AG04450 (cell line): ENCODE data around the gene GPR78. TPM values are rescaled to one million over a fixed set of nuclear protein-coding genes. Genes with fewer than 3 reads are reported as not detected.

Experiments
- CTCF ChIA-PET: fragments of 300-600, 350-600 bp; formaldehyde crosslinking; extraction: SDS; loops from one replicate; lab custom pipeline; 2022; ENCODE audit warnings: antibody characterized with exemption, inconsistent platforms; lab: Charles Lee
- POLR2A ChIA-PET: fragments of 350-600 bp; formaldehyde crosslinking; extraction: SDS; loops from one replicate; lab custom pipeline; 2021; ENCODE audit warnings: antibody characterized with exemption, inconsistent platforms; lab: Yijun Ruan, JAX
- DNase-seq: peaks from one replicate; pipeline ENCODE4 v3.0.0-alpha.2; 2011; ENCODE audit warnings: low read depth, low spot score
- H3K27ac ChIP-seq: one replicate; pipeline ENCODE4 v1.5.1; 2012; ENCODE audit warnings: low read depth, low read length, control low read depth
- H3K27me3 ChIP-seq: one replicate; pipeline ENCODE4 v1.6.0; 2012; ENCODE audit warnings: low read length; ENCODE audit not compliant: control insufficient read depth, insufficient read depth
- H3K4me3 ChIP-seq: 2 replicates; pipeline ENCODE4 v1.5.1; 2011; ENCODE audit warnings: mild to moderate bottlenecking, low read depth, low read length, control low read depth
- H3K9me3 ChIP-seq: 2 replicates; pipeline ENCODE4 v1.5.1; 2012; ENCODE audit warnings: low read length; ENCODE audit not compliant: control insufficient read depth, insufficient read depth
- polyA plus RNA-seq: library from polyadenylated mRNA; depleted of rRNA; stranded (reverse); fragments of >200 nt; gene quantifications from 2 replicates; pipeline ENCODE4 v1.2.3, GENCODE V29; 2011
- TF ChIP-seq, protein P1 (sequence below): IDR thresholded peaks from 2 replicates; pipeline ENCODE4 v1.5.1; 2011; ENCODE audit warnings: low read depth, low read length, control low read depth, inconsistent platforms

Gene GPR78
- polyA plus RNA-seq, 1 experiment: 0.07 TPM

DNA sequence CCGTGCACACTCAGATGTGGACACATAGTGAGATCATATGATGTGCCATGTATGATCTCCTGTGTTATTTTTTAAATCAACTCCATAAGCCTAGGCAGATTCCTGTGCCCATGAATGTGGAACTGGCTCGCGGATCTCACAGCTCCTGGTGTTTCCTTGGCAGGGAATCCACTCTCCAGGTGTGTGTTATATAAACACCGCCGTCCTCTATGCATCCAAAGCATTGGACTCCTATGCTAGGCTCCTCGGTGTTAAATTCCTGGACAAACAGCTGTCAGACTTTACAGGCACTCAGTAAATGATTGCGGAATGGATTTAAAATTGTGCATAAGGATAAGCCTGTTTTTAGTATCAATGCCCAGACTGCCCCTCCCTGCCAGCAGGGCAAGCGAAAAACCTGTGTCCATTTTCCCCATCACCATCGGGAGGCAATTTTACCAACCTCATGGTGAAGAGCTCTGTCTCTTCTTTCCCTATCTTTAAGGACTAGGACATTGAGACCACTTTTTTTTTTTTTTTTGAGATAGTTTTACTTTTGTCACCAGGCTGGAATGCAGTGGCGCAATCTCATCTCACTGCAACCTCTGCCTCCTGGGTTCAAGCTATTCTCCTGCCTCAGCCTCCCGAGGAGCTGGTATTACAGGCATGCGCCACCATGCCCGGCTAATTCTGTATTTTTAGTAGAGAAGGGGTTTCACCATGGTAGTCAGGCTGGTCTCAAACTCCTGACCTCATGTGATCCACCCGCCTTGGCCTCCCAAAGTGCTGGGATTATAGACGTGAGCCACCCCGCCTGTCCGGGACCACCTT is 23.6 kb upstream of the GPR78 start:
- DNase-seq: no peak
- CTCF ChIA-PET: interaction anchor here (0.6 kb wide), 1 partner anchor 21 kb away, joined by 3 read pairs; no protein-coding TSS in a partner anchor

DNA sequence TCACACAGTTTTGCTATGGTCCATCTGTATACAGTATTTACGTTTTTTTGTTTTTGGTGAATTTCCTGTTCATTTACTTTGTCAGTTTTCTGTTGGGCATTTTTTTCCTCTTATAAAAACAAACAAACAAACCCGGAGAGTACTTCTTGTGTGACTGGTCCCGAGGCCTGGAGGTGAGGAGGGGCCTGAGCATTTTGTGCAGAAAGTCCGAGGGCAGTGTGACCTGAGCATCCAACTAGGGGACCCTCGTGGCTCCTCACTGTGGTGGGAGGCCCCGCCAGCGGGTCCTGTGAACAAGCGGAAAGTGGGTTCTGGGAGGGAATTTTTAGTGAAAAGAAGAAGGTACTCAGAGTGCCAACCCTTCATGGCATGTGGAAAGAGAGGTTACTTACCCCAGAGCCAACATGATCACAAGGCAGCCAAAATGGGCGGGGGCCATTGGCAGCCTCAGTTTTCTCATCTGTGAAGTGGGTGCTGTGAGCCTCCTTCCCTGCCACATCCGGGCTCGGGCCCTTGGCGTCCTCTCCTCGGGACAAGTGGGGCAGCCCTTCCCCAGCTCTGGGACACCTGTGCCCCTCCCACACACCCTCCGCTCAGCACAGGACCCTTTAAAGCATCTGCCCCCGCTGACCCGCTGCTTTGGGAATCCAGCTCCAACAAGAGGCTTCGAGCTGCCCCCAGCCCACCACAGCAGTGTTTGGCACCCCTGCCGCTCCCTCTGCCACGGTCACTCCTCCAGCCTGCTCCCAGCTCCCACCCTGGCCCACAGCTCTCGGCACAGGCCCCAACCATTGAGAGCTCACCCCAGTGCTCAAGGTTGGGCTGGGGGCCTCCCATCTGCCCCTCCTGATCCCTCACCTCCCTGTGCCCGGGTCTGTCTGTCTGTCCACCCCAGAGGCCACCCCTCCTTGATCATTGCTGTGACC is 22.8 kb upstream of the GPR78 start:
- Histone ChIP-seq H3K4me3 (no peak overlapping the region), H3K27ac (no peak overlapping the region), H3K27me3 (peaks cover 8% of the 10 kb centered on the region), H3K9me3 (no peaks in the 10 kb centered on the region)
- no peak for DNase-seq
- ChIA-PET POLR2A (interaction anchor here (0.7 kb wide), 1 partner anchor 84 kb away, joined by 9 read pairs; no protein-coding TSS in a partner anchor), CTCF (interaction anchor here (0.6 kb wide), 1 partner anchor 22 kb away, joined by 3 read pairs; no protein-coding TSS in a partner anchor)
- TF ChIP-seq, protein P1, sequence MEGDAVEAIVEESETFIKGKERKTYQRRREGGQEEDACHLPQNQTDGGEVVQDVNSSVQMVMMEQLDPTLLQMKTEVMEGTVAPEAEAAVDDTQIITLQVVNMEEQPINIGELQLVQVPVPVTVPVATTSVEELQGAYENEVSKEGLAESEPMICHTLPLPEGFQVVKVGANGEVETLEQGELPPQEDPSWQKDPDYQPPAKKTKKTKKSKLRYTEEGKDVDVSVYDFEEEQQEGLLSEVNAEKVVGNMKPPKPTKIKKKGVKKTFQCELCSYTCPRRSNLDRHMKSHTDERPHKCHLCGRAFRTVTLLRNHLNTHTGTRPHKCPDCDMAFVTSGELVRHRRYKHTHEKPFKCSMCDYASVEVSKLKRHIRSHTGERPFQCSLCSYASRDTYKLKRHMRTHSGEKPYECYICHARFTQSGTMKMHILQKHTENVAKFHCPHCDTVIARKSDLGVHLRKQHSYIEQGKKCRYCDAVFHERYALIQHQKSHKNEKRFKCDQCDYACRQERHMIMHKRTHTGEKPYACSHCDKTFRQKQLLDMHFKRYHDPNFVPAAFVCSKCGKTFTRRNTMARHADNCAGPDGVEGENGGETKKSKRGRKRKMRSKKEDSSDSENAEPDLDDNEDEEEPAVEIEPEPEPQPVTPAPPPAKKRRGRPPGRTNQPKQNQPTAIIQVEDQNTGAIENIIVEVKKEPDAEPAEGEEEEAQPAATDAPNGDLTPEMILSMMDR: no peak

More for the DNA sequence above, 23.6 kb upstream of the GPR78 start:
- Histone ChIP-seq H3K4me3 (no peak overlapping the region), H3K27me3 (peaks cover 15% of the 10 kb centered on the region), H3K27ac (no peak overlapping the region), H3K9me3 (no peaks in the 10 kb centered on the region)
- TF ChIP-seq, protein P1: no peak
- POLR2A ChIA-PET: interaction anchor here (0.7 kb wide), 1 partner anchor 83 kb away, joined by 9 read pairs; no protein-coding TSS in a partner anchor

DNA sequence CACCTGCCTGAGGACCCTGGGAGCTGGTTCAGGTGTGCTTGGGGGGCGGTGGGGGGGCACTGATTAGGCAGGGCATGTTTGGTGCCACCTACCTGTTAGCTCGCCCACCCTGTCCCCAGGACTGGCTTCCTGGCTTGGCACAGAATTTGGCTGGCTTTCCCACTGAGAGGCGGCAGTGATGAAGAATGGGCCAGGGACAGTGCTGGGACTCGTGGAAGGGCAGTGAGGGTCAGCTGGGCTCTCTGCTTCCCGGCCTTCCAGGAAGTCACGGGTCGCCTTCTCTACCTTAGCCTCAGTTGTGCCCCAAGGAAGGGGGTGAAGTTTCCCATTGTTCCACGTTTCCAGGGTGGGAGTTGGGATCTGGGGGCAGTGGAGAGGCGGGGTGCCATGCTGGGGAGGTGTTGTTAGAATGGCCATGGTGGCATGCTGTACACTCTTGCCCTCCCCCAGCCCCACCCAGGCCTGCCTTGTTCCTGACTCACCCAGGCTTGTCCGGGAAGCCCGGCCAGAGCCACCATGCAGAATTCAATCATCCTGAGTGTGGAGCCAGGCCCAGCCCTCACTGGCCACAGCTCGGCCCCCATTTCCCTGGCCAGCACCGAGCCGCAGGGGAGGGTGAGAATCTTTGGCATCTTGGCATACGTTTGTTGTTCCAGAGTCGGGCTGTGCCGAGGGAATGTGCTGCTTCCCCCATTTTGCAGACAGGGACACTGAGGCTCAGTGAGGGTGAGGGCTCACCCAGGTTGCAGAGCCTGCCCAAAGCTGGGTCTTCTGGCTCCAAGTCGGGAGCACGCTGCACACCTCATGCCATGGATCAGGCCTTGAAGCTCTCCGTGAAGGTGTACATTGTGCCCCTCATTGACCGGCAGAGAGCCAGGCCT is 21.9 kb upstream of the GPR78 start:
- POLR2A ChIA-PET: no interaction called here
- DNase-seq: no peak
- TF ChIP-seq, protein P1: no peak
- no peak overlapping the region for H3K4me3 ChIP-seq
- CTCF ChIA-PET: no interaction called here
- peaks cover 8% of the 10 kb centered on the region for H3K27me3 ChIP-seq
- no peaks in the 10 kb centered on the region for H3K9me3 ChIP-seq
- no peak overlapping the region for H3K27ac ChIP-seq

DNA sequence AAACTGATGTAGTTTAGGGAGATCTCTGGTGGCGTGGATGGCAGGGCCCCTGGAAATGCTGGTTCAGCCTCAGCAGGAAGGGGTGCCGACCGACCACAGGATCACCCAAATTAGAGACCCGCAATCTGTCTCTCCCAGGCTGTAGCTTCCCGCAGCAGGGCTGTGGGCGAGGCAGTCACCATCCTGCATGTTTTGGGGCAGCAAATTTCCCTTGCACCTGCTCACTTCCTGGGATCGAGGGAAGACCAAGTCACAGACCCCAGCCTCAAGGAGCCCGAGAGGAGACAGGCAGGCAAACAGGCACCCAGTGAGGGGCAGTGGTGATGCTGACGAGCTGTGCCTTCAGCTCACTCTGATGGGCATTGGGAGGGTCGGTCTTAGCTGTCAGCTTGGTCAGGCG is 21.2 kb upstream of the GPR78 start:
- POLR2A ChIA-PET: no interaction called here
- Histone ChIP-seq H3K27ac (no peak overlapping the region), H3K9me3 (no peaks in the 10 kb centered on the region), H3K27me3 (peaks cover 8% of the 10 kb centered on the region), H3K4me3 (no peak overlapping the region)
- DNase-seq: no peak
- CTCF ChIA-PET: no interaction called here
- TF ChIP-seq, protein P1: no peak
